ENCODE results near the gene CTSV.
"Not testable (repeated sequence)": the region's sequence is repeated elsewhere in the genome, so short reads cannot be mapped to it uniquely, and the experiment has no call there.

GRCh38 chr9:96999733-97000132 is 39.2 kb downstream of the CTSV start:
- TF ChIP-seq, protein P1, sequence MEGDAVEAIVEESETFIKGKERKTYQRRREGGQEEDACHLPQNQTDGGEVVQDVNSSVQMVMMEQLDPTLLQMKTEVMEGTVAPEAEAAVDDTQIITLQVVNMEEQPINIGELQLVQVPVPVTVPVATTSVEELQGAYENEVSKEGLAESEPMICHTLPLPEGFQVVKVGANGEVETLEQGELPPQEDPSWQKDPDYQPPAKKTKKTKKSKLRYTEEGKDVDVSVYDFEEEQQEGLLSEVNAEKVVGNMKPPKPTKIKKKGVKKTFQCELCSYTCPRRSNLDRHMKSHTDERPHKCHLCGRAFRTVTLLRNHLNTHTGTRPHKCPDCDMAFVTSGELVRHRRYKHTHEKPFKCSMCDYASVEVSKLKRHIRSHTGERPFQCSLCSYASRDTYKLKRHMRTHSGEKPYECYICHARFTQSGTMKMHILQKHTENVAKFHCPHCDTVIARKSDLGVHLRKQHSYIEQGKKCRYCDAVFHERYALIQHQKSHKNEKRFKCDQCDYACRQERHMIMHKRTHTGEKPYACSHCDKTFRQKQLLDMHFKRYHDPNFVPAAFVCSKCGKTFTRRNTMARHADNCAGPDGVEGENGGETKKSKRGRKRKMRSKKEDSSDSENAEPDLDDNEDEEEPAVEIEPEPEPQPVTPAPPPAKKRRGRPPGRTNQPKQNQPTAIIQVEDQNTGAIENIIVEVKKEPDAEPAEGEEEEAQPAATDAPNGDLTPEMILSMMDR (IDR thresholded peaks at IDR 0.05) = not testable (repeated sequence)
- TF ChIP-seq POLR2A, POLR2AphosphoS5 (IDR thresholded peaks at IDR 0.05): not testable (repeated sequence)
